Activated T-helper 2 cell treated with anti-CD3 and anti-CD28 coated beads, Interferon-gamma antibody, Interleukin-2, Interleukin-4, amounts not matched to agents 10 μg/mL and 5 μg/mL and 100 μg/mL, durations not matched to agents 14 hours and 24 hours and 36 hours (primary cell): ENCODE measurements around the gene PITPNC1. TPM values are rescaled to one million over a fixed set of nuclear protein-coding genes. Genes with fewer than 3 reads are reported as not detected.
"Not testable (repeated sequence)": the region's sequence is repeated elsewhere in the genome, so short reads cannot be mapped to it uniquely, and the experiment has no call there.

Source experiments
- DNase-seq: peaks from one replicate; pipeline ENCODE4 v3.0.0; 2021; ENCODE audit warnings: low spot score
- H3K27ac Mint-ChIP-seq: one replicate; pipeline ENCODE4 v1.8.0; 2021; ENCODE audit warnings: mixed read lengths
- H3K27me3 Mint-ChIP-seq: one replicate; pipeline ENCODE4 v1.8.0; 2021; ENCODE audit warnings: low read depth, mixed read lengths
- H3K36me3 Mint-ChIP-seq: one replicate; pipeline ENCODE4 v1.8.0; 2021; ENCODE audit warnings: low read depth, mixed read lengths
- H3K4me1 Mint-ChIP-seq: one replicate; pipeline ENCODE4 v1.8.0; 2021; ENCODE audit warnings: low read depth, mixed read lengths
- H3K4me3 Mint-ChIP-seq: one replicate; pipeline ENCODE4 v1.8.0; 2021; ENCODE audit warnings: low read depth, mild to moderate bottlenecking, moderate library complexity, mixed read lengths
- H3K9me3 Mint-ChIP-seq: one replicate; pipeline ENCODE4 v1.8.0; 2021; ENCODE audit warnings: mixed read lengths
- intact Hi-C: fragments of 100-400 bp; cut with micrococcal nuclease; formaldehyde crosslinking; loops from one replicate; pipeline ENCODE4 v1.15.1; 2023
- total RNA-seq: library from RNA; stranded (reverse); gene quantifications from 2 replicates; pipeline ENCODE4 v1.2.3, GENCODE V29; 2022

Gene PITPNC1
- total RNA-seq, 1 donor from 2014 or later = 11.2 TPM

GRCh38 chr17:67570797-67571196 lies 193.7 kb downstream of the PITPNC1 start:
- H3K4me3 Mint-ChIP-seq = no peak overlapping the region
- no peaks in the 10 kb centered on the region for H3K4me1 Mint-ChIP-seq
- H3K27ac Mint-ChIP-seq = no peak overlapping the region
- H3K36me3 Mint-ChIP-seq = no peaks in the 10 kb centered on the region
- intact Hi-C loops = no loop called here
- no peak for DNase-seq
- H3K27me3 Mint-ChIP-seq = no peaks in the 10 kb centered on the region
- no peaks in the 10 kb centered on the region for H3K9me3 Mint-ChIP-seq

- Mint-ChIP-seq H3K36me3 (no peaks in the 10 kb centered on the region), H3K4me1 (no peaks in the 10 kb centered on the region), H3K4me3 (no peak overlapping the region), H3K27me3 (no peaks in the 10 kb centered on the region), H3K9me3 (no peaks in the 10 kb centered on the region), H3K27ac (no peak overlapping the region)
- intact Hi-C loops = no loop called here
- no peak for DNase-seq
Observed at GRCh38 chr17:67571478-67571877, 194.4 kb downstream of the PITPNC1 start.

- H3K36me3 Mint-ChIP-seq = no peaks in the 10 kb centered on the region
- no peaks in the 10 kb centered on the region for H3K9me3 Mint-ChIP-seq
- DNase-seq = no peak
- H3K27me3 Mint-ChIP-seq = no peaks in the 10 kb centered on the region
- no peaks in the 10 kb centered on the region for H3K4me1 Mint-ChIP-seq
- no peak overlapping the region for H3K27ac Mint-ChIP-seq
- intact Hi-C loops = no loop called here
- H3K4me3 Mint-ChIP-seq = no peak overlapping the region
Observed at GRCh38 chr17:67573987-67574657, 197.0 kb downstream of the PITPNC1 start.

GRCh38 chr17:67574658-67575293 lies 197.7 kb downstream of the PITPNC1 start:
- no peak for DNase-seq
- intact Hi-C loops = no loop called here
- Mint-ChIP-seq H3K36me3 (no peaks in the 10 kb centered on the region), H3K4me3 (no peak overlapping the region), H3K4me1 (no peaks in the 10 kb centered on the region), H3K27me3 (no peaks in the 10 kb centered on the region), H3K27ac (no peak overlapping the region), H3K9me3 (no peaks in the 10 kb centered on the region)

DNA sequence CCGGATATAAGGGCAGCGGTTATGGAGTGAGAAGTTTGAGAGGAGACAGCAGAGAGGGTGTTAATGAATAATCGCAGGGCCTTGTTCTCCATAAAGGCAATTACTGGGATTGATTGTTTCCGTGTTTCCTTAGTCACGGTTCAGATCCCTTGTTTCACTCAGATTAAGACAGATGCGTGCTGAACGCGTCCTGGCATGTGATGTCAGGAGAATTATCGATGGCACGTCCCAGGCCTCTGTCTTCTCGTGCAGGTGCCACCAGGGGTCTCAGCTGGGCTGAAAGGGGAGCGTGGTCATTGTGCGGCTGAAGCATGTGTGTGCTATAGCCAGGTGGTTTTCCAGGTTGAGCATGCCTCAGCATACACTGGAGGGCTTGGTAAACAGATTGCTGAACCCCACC lies 198.2 kb downstream of the PITPNC1 start:
- H3K9me3 Mint-ChIP-seq = no peaks in the 10 kb centered on the region
- no peaks in the 10 kb centered on the region for H3K4me1 Mint-ChIP-seq
- H3K36me3 Mint-ChIP-seq = no peaks in the 10 kb centered on the region
- H3K27me3 Mint-ChIP-seq = no peaks in the 10 kb centered on the region
- intact Hi-C loops = no loop called here
- H3K4me3 Mint-ChIP-seq = no peak overlapping the region
- no peak for DNase-seq
- H3K27ac Mint-ChIP-seq = no peak overlapping the region

- DNase-seq = no peak
- intact Hi-C loops = no loop called here
- Mint-ChIP-seq H3K27me3 (no peaks in the 10 kb centered on the region), H3K27ac (no peak overlapping the region), H3K4me1 (no peaks in the 10 kb centered on the region), H3K4me3 (no peak overlapping the region), H3K9me3 (no peaks in the 10 kb centered on the region), H3K36me3 (no peaks in the 10 kb centered on the region)
Observed at GRCh38 chr17:67576471-67577115, 199.5 kb downstream of the PITPNC1 start.

- no peaks in the 10 kb centered on the region for H3K4me1 Mint-ChIP-seq
Observed at GRCh38 chr17:67577429-67578141, 200.5 kb downstream of the PITPNC1 start.

GRCh38 chr17:67578142-67578457 lies 201.0 kb downstream of the PITPNC1 start:
- no peaks in the 10 kb centered on the region for H3K9me3 Mint-ChIP-seq
- no peak for DNase-seq
- H3K36me3 Mint-ChIP-seq = no peaks in the 10 kb centered on the region
- no peaks in the 10 kb centered on the region for H3K27me3 Mint-ChIP-seq
- no peaks in the 10 kb centered on the region for H3K4me1 Mint-ChIP-seq
- H3K4me3 Mint-ChIP-seq = no peak overlapping the region
- no peak overlapping the region for H3K27ac Mint-ChIP-seq
- intact Hi-C loops = no loop called here

More at GRCh38 chr17:67577429-67578141, 200.5 kb downstream of the PITPNC1 start:
- Mint-ChIP-seq H3K9me3 (no peaks in the 10 kb centered on the region), H3K36me3 (no peaks in the 10 kb centered on the region), H3K27me3 (no peaks in the 10 kb centered on the region), H3K27ac (no peak overlapping the region), H3K4me3 (no peak overlapping the region)
- intact Hi-C loops = no loop called here
- no peak for DNase-seq

DNA sequence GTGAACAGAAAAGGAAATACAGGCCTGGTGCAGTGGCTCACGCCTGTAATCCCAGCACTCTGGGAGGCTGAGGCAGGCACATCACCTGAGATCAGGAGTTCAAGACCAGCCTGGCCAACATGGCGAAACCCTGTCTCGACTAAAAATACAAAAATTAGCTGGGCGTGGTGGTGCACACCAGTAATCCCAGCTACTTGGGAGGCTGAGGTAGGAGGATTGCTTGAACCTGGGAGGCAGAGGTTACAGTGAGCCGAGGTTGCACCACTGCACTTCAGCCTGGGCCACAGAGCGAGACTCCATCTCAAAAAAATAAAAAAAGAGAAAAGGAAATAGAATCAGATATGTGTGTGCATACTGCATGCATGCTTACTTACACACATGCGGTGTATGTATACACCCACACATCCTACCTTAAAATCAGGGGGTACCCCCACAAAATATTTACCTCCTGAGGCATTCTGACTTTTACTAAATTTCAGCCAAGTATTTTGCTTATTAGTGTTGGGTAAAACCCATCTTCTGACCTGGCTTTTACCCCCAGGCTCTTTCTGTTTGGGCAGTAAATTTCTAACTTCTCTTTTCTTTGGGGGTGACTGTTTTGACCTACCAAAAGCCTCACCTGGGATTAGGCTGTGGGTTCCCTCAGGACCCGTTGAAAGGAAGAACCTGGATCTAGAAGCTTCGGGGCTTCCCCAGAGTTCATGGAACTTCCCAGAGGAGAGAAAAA lies 201.8 kb downstream of the PITPNC1 start:
- H3K9me3 Mint-ChIP-seq, H3K27ac Mint-ChIP-seq, intact Hi-C loops, DNase-seq, H3K4me1 Mint-ChIP-seq, H3K36me3 Mint-ChIP-seq, H3K27me3 Mint-ChIP-seq, H3K4me3 Mint-ChIP-seq: not testable (repeated sequence)

- Mint-ChIP-seq H3K4me1 (no peaks in the 10 kb centered on the region), H3K9me3 (no peaks in the 10 kb centered on the region), H3K36me3 (no peaks in the 10 kb centered on the region), H3K27ac (no peak overlapping the region), H3K4me3 (no peak overlapping the region), H3K27me3 (no peaks in the 10 kb centered on the region)
- intact Hi-C loops = no loop called here
- no peak for DNase-seq
Observed at GRCh38 chr17:67582673-67583081, 205.6 kb downstream of the PITPNC1 start.

DNA sequence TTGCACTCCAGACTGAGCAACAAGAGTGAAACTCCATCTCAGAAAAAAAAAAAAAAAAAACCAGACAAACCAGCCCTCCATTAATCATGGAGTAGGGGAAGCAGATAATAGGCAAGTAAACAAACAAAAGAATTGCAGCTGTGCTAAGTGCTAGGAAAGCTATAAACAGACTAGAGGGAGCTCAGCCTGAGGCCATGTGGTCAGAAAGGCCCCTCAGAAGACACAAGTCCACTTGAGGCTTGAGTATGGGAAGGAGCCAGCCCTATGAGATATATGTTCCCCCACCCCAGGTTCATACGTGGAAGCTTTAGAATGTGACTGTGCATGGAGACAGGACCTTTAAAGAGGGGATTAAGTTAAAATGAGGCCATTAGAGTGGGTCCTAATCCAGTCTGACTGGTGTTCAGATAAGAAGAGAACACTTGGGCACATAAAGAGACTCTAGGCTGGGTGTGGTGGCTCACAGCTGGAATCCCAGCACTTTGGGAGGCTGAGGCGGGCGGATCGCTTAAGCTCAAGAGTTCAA lies 208.1 kb downstream of the PITPNC1 start:
- no peak overlapping the region for H3K27ac Mint-ChIP-seq
- H3K9me3 Mint-ChIP-seq = no peaks in the 10 kb centered on the region
- intact Hi-C loops = no loop called here
- DNase-seq = no peak
- no peak overlapping the region for H3K4me3 Mint-ChIP-seq
- H3K36me3 Mint-ChIP-seq = no peaks in the 10 kb centered on the region
- no peaks in the 10 kb centered on the region for H3K4me1 Mint-ChIP-seq
- H3K27me3 Mint-ChIP-seq = no peaks in the 10 kb centered on the region

DNA sequence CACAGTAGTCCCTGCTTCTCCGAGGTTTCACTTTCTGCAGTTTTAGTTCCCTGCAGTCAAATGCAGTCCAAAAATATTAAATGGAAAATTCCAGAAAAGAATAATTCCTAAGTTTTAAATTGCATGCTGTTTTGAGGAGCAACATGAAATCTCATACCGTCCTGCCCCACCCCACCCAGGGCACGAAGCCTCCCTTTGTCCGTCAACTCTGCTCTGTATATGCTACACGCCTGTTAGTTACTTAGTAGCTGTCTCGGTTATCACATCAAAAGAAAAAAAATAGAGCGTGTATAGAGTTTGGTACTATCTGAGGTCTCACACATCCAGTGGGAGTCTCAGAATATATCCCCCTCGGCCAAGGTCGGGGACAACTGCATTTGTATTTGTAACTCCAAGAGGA lies 211.2 kb downstream of the PITPNC1 start:
- DNase-seq = no peak
- Mint-ChIP-seq H3K4me1 (no peaks in the 10 kb centered on the region), H3K4me3 (no peak overlapping the region), H3K9me3 (no peaks in the 10 kb centered on the region), H3K27ac (no peak overlapping the region), H3K36me3 (no peaks in the 10 kb centered on the region), H3K27me3 (no peaks in the 10 kb centered on the region)
- intact Hi-C loops = no loop called here
